ENCODE results near the gene BIRC5. TPM values are rescaled to one million over a fixed set of nuclear protein-coding genes. Genes with fewer than 3 reads are reported as not detected.
A peak's percentile ranks its signal among the peaks of the same experiment; 100 is the strongest.

BIRC5 gene
- total and polyA plus RNA-seq, 9 donors = 13.3 to 24.2 (median 19.2) TPM

- DNase-seq = no peak
- 87% methylated on average over 6 of the region's 6 CpGs for WGBS (ENCODE audit: insufficient coverage)
- no peak overlapping the region for H3K4me3 ChIP-seq (ENCODE audit: low read length)
- H3K27ac ChIP-seq (ENCODE audit: low read length) = no peak overlapping the region
- no peaks in the 10 kb centered on the region for H3K36me3 ChIP-seq (ENCODE audit: control insufficient read depth, insufficient read depth, low read length)
- H3K27me3 ChIP-seq (ENCODE audit: control insufficient read depth, insufficient read depth, low read length) = peaks cover 20% of the 10 kb centered on the region
- no peaks in the 10 kb centered on the region for H3K9me3 ChIP-seq (replicated peaks; ENCODE audit: control insufficient read depth, low read depth, low read length)
- peaks cover 66% of the 10 kb centered on the region for H3K4me1 ChIP-seq (ENCODE audit: control insufficient read depth, insufficient read depth, low read length)
These were observed 52.2 kb downstream of the BIRC5 start for GRCh38 chr17:78266231-78266631.

GRCh38 chr17:78266771-78267170 lies 52.7 kb downstream of the BIRC5 start:
- Histone ChIP-seq H3K9me3 (replicated peaks; ENCODE audit: control insufficient read depth, low read depth, low read length) (no peaks in the 10 kb centered on the region), H3K27ac (ENCODE audit: low read length) (no peak overlapping the region), H3K4me3 (ENCODE audit: low read length) (no peak overlapping the region), H3K27me3 (ENCODE audit: control insufficient read depth, insufficient read depth, low read length) (peaks cover 23% of the 10 kb centered on the region), H3K4me1 (ENCODE audit: control insufficient read depth, insufficient read depth, low read length) (peaks cover 69% of the 10 kb centered on the region), H3K36me3 (ENCODE audit: control insufficient read depth, insufficient read depth, low read length) (no peaks in the 10 kb centered on the region)
- WGBS (ENCODE audit: insufficient coverage) = 63% methylated on average over 6 of the region's 9 CpGs
- DNase-seq = no peak

GRCh38 chr17:78267253-78268073 lies 53.4 kb downstream of the BIRC5 start:
- no peak overlapping the region for H3K27ac ChIP-seq (ENCODE audit: low read length)
- H3K4me1 ChIP-seq (ENCODE audit: control insufficient read depth, insufficient read depth, low read length) = peaks cover 76% of the 10 kb centered on the region
- no peak for DNase-seq
- no peak overlapping the region for H3K4me3 ChIP-seq (ENCODE audit: low read length)
- no peaks in the 10 kb centered on the region for H3K36me3 ChIP-seq (ENCODE audit: control insufficient read depth, insufficient read depth, low read length)
- peaks cover 26% of the 10 kb centered on the region for H3K27me3 ChIP-seq (ENCODE audit: control insufficient read depth, insufficient read depth, low read length)
- 64% methylated on average over 15 of the region's 26 CpGs for WGBS (ENCODE audit: insufficient coverage)
- H3K9me3 ChIP-seq (replicated peaks; ENCODE audit: control insufficient read depth, low read depth, low read length) = no peaks in the 10 kb centered on the region

- Histone ChIP-seq H3K9me3 (replicated peaks; ENCODE audit: control insufficient read depth, low read depth, low read length) (no peaks in the 10 kb centered on the region), H3K27me3 (ENCODE audit: control insufficient read depth, insufficient read depth, low read length) (peaks cover 32% of the 10 kb centered on the region), H3K36me3 (ENCODE audit: control insufficient read depth, insufficient read depth, low read length) (no peaks in the 10 kb centered on the region), H3K4me1 (ENCODE audit: control insufficient read depth, insufficient read depth, low read length) (peaks cover 77% of the 10 kb centered on the region), H3K27ac (ENCODE audit: low read length) (no peak overlapping the region), H3K4me3 (ENCODE audit: low read length) (no peak overlapping the region)
- DNase-seq = no peak
- WGBS (ENCODE audit: insufficient coverage) = 34% methylated on average over 18 of the region's 24 CpGs
These were observed 54.3 kb downstream of the BIRC5 start for GRCh38 chr17:78268191-78268874.

- Histone ChIP-seq H3K9me3 (replicated peaks; ENCODE audit: control insufficient read depth, low read depth, low read length) (no peaks in the 10 kb centered on the region), H3K27me3 (ENCODE audit: control insufficient read depth, insufficient read depth, low read length) (peaks cover 32% of the 10 kb centered on the region), H3K36me3 (ENCODE audit: control insufficient read depth, insufficient read depth, low read length) (no peaks in the 10 kb centered on the region), H3K4me1 (ENCODE audit: control insufficient read depth, insufficient read depth, low read length) (peaks cover 71% of the 10 kb centered on the region), H3K27ac (ENCODE audit: low read length) (no peak overlapping the region), H3K4me3 (ENCODE audit: low read length) (no peak overlapping the region)
- DNase-seq = peak; percentile 57
- WGBS (ENCODE audit: insufficient coverage) = 19% methylated on average over 26 of the region's 34 CpGs
These were observed 55.2 kb downstream of the BIRC5 start for GRCh38 chr17:78268951-78269905.

- no peak overlapping the region for H3K27ac ChIP-seq (ENCODE audit: low read length)
- no peaks in the 10 kb centered on the region for H3K9me3 ChIP-seq (replicated peaks; ENCODE audit: control insufficient read depth, low read depth, low read length)
- peaks cover 68% of the 10 kb centered on the region for H3K4me1 ChIP-seq (ENCODE audit: control insufficient read depth, insufficient read depth, low read length)
- no peaks in the 10 kb centered on the region for H3K36me3 ChIP-seq (ENCODE audit: control insufficient read depth, insufficient read depth, low read length)
- peaks cover 32% of the 10 kb centered on the region for H3K27me3 ChIP-seq (ENCODE audit: control insufficient read depth, insufficient read depth, low read length)
- WGBS (ENCODE audit: insufficient coverage) = 41% methylated on average over 3 of the region's 8 CpGs
- H3K4me3 ChIP-seq (ENCODE audit: low read length) = no peak overlapping the region
- DNase-seq = no peak
These were observed 55.9 kb downstream of the BIRC5 start for GRCh38 chr17:78269955-78270381.

GRCh38 chr17:78271419-78272170 lies 57.5 kb downstream of the BIRC5 start:
- no peak for DNase-seq
- H3K4me1 ChIP-seq (ENCODE audit: control insufficient read depth, insufficient read depth, low read length) = peaks cover 59% of the 10 kb centered on the region
- H3K9me3 ChIP-seq (replicated peaks; ENCODE audit: control insufficient read depth, low read depth, low read length) = no peaks in the 10 kb centered on the region
- 64% methylated on average over 4 of the region's 12 CpGs for WGBS (ENCODE audit: insufficient coverage)
- H3K27ac ChIP-seq (ENCODE audit: low read length) = no peak overlapping the region
- H3K27me3 ChIP-seq (ENCODE audit: control insufficient read depth, insufficient read depth, low read length) = peaks cover 32% of the 10 kb centered on the region
- no peak overlapping the region for H3K4me3 ChIP-seq (ENCODE audit: low read length)
- no peaks in the 10 kb centered on the region for H3K36me3 ChIP-seq (ENCODE audit: control insufficient read depth, insufficient read depth, low read length)

GRCh38 chr17:78272181-78272913 lies 58.3 kb downstream of the BIRC5 start:
- H3K9me3 ChIP-seq (replicated peaks; ENCODE audit: control insufficient read depth, low read depth, low read length) = no peaks in the 10 kb centered on the region
- DNase-seq = peak; percentile 78
- WGBS (ENCODE audit: insufficient coverage) = 29% methylated on average over 14 of the region's 17 CpGs
- no peak overlapping the region for H3K4me3 ChIP-seq (ENCODE audit: low read length)
- no peaks in the 10 kb centered on the region for H3K36me3 ChIP-seq (ENCODE audit: control insufficient read depth, insufficient read depth, low read length)
- H3K27ac ChIP-seq (ENCODE audit: low read length) = no peak overlapping the region
- peaks cover 53% of the 10 kb centered on the region for H3K4me1 ChIP-seq (ENCODE audit: control insufficient read depth, insufficient read depth, low read length)
- H3K27me3 ChIP-seq (ENCODE audit: control insufficient read depth, insufficient read depth, low read length) = peaks cover 32% of the 10 kb centered on the region

- no peak overlapping the region for H3K4me3 ChIP-seq (ENCODE audit: low read length)
- no peaks in the 10 kb centered on the region for H3K9me3 ChIP-seq (replicated peaks; ENCODE audit: control insufficient read depth, low read depth, low read length)
- no peaks in the 10 kb centered on the region for H3K36me3 ChIP-seq (ENCODE audit: control insufficient read depth, insufficient read depth, low read length)
- peaks cover 53% of the 10 kb centered on the region for H3K4me1 ChIP-seq (ENCODE audit: control insufficient read depth, insufficient read depth, low read length)
- H3K27ac ChIP-seq (ENCODE audit: low read length) = no peak overlapping the region
- no peak for DNase-seq
- H3K27me3 ChIP-seq (ENCODE audit: control insufficient read depth, insufficient read depth, low read length) = peaks cover 32% of the 10 kb centered on the region
- 80% methylated on average over 1 of the region's 7 CpGs for WGBS (ENCODE audit: insufficient coverage)
These were observed 58.8 kb downstream of the BIRC5 start for GRCh38 chr17:78272914-78273258.

Measured in muscle of leg (tissue), 11 donors.